GM18907 (cell line): ENCODE data around the gene SMDT1.
"Not testable (repeated sequence)": the region's sequence is repeated elsewhere in the genome, so short reads cannot be mapped to it uniquely, and the experiment has no call there.

Experiments used
- ATAC-seq: cut with Tn5 transposase; IDR thresholded peaks from one replicate; pipeline ENCODE4 v1.9.1; 2021; ENCODE audit warnings: mild to moderate bottlenecking, moderate library complexity; ENCODE audit not compliant: unreplicated experiment

SMDT1 gene

GRCh38 chr22:42070517-42071422 is 8.7 kb upstream of the SMDT1 start, which contains the start of gene NAGA:
NAGA (minus strand) TSS chr22:42070812; CDS start chr22:42070297, 515 bp downstream.
- ATAC-seq: peak; percentile 84

- not testable (repeated sequence) for ATAC-seq
Observed at GRCh38 chr22:42071508-42071907, 8.0 kb upstream of the SMDT1 start.

GRCh38 chr22:42072606-42073330 is 6.7 kb upstream of the SMDT1 start:
- ATAC-seq: no peak

- ATAC-seq: no peak
Observed at GRCh38 chr22:42073621-42074041, 5.9 kb upstream of the SMDT1 start.

GRCh38 chr22:42074132-42074811 is 5.2 kb upstream of the SMDT1 start, which contains the start of gene PHETA2:
PHETA2 (plus strand) TSS chr22:42074248; CDS start chr22:42077294, 3,046 bp downstream.
- no peak for ATAC-seq

GRCh38 chr22:42074846-42075676 is 4.4 kb upstream of the SMDT1 start:
- ATAC-seq: no peak

GRCh38 chr22:42076764-42077485 is 2.6 kb upstream of the SMDT1 start:
- no peak for ATAC-seq

GRCh38 chr22:42077486-42078125 is 1.9 kb upstream of the SMDT1 start:
- no peak for ATAC-seq

- ATAC-seq: peak; percentile 2
Observed at GRCh38 chr22:42078469-42079318, 806 bp upstream of the SMDT1 start.

- ATAC-seq: no peak
Observed at GRCh38 chr22:42080287-42080686, 787 bp downstream of the SMDT1 start.

- ATAC-seq: no peak
Observed at GRCh38 chr22:42083119-42083518, 3.6 kb downstream of the SMDT1 start.

- ATAC-seq: no peak
Observed at GRCh38 chr22:42084874-42085273, 5.4 kb downstream of the SMDT1 start.

- ATAC-seq: no peak
Observed at GRCh38 chr22:42086051-42086450, 6.6 kb downstream of the SMDT1 start.

- ATAC-seq: peak; percentile 90
Observed at GRCh38 chr22:42090596-42091454, 11.3 kb downstream of the SMDT1 start, which contains the start of gene NDUFA6. NDUFA6 (minus strand) TSS chr22:42090772; CDS start chr22:42090744, 28 bp downstream.

- no peak for ATAC-seq
Observed at GRCh38 chr22:42091455-42091782, 11.9 kb downstream of the SMDT1 start.

- no peak for ATAC-seq
Observed at GRCh38 chr22:42101199-42101598, 21.7 kb downstream of the SMDT1 start.

GRCh38 chr22:42104332-42104860 is 24.9 kb downstream of the SMDT1 start:
- not testable (repeated sequence) for ATAC-seq
